H1 (cell line): ENCODE measurements around the gene IFNL1. TPM values are rescaled to one million over a fixed set of nuclear protein-coding genes. Genes with fewer than 3 reads are reported as not detected.

Experiments
- CTCF ChIA-PET: fragments of 300-600 bp; sonication (Branson Sonifier 250); formaldehyde crosslinking; loops from one replicate; lab custom pipeline; 2021; ENCODE audit not compliant: partially characterized antibody; lab: Charles Lee
- POLR2A ChIA-PET: fragments of 300-600 bp; sonication (Branson Sonifier 250); formaldehyde crosslinking; loops from one replicate; lab custom pipeline; 2021; ENCODE audit warnings: inconsistent platforms; ENCODE audit not compliant: partially characterized antibody; lab: Charles Lee
- DNase-seq, 2 experiments: peaks; one replicate each; pipeline versions ENCODE4 v3.0.0 to v3.0.0-alpha.2; 2010 to 2022; ENCODE audit warnings: low spot score in 2 of 2, low read depth in 1 of 2, mixed read lengths in 1 of 2
- FAIRE-seq: peaks from 2 replicates; lab custom pipeline; 2011; peaks lifted over from hg19 to GRCh38; lab: Jason Lieb, UNC
- H2AFZ ChIP-seq: 2 replicates; pipeline ENCODE4 v1.8.1; 2012; ENCODE audit warnings: low read length, inconsistent platforms
- H2AK5ac ChIP-seq: 2 replicates; pipeline ENCODE4 v1.6.1; 2013; ENCODE audit warnings: low read depth, low read length
- H2BK120ac ChIP-seq: replicated peaks from 2 replicates; pipeline ENCODE3; 2013; ENCODE audit warnings: low read depth, low read length, inconsistent platforms
- H2BK12ac ChIP-seq: 2 replicates; pipeline ENCODE4 v1.6.1; 2013; ENCODE audit warnings: low read depth, low read length
- H2BK15ac ChIP-seq: 2 replicates; pipeline ENCODE4 v1.6.1; 2013; ENCODE audit warnings: low read length
- H2BK20ac ChIP-seq: 2 replicates; pipeline ENCODE4 v1.6.1; 2013; ENCODE audit warnings: low read length
- H2BK5ac ChIP-seq: 2 replicates; pipeline ENCODE4 v1.6.1; 2013; ENCODE audit warnings: low read depth, low read length
- H3K14ac ChIP-seq: 2 replicates; pipeline ENCODE4 v1.6.1; 2013; ENCODE audit warnings: inconsistent platforms; ENCODE audit not compliant: insufficient read length
- H3K18ac ChIP-seq: 2 replicates; pipeline ENCODE4 v1.6.1; 2013; ENCODE audit warnings: low read length; ENCODE audit errors: extremely low read depth
- H3K23ac ChIP-seq: 2 replicates; pipeline ENCODE4 v1.6.1; 2013; ENCODE audit warnings: inconsistent platforms; ENCODE audit not compliant: insufficient read length
- H3K23me2 ChIP-seq: 2 replicates; pipeline ENCODE4 v1.6.1; 2013; ENCODE audit warnings: low read depth, low read length
- H3K27ac ChIP-seq: 2 replicates; pipeline ENCODE4 v1.6.1; 2011; ENCODE audit warnings: low read depth, low read length, inconsistent platforms
- H3K27me3 ChIP-seq, 4 experiments: replicated peaks in 1 of 4; 1 replicate in 1 of 4; 2 replicates in 3 of 4; pipeline versions ENCODE4 v1.6.1 to v1.8.1; 2011 to 2013; ENCODE audit warnings: low read length in 3 of 4, mild to moderate bottlenecking in 3 of 4, inconsistent platforms in 2 of 4, mixed read lengths in 2 of 4, moderate library complexity in 1 of 4; ENCODE audit not compliant: control insufficient read depth in 3 of 4, insufficient read depth in 3 of 4; ENCODE audit errors: extremely low read depth in 1 of 4
- H3K36me3 ChIP-seq, 4 experiments: 2 replicates each; pipeline versions ENCODE4 v1.6.1 to v1.8.1; 2011 to 2013; ENCODE audit warnings: mild to moderate bottlenecking in 4 of 4, low read length in 3 of 4, moderate library complexity in 2 of 4, control low read depth in 1 of 4, inconsistent platforms in 1 of 4; ENCODE audit not compliant: insufficient read depth in 4 of 4, control insufficient read depth in 2 of 4
- H3K4ac ChIP-seq: replicated peaks from 2 replicates; pipeline ENCODE3; 2013; ENCODE audit warnings: low read length, low read depth, mixed read lengths, inconsistent platforms; ENCODE audit not compliant: insufficient read length
- H3K4me1 ChIP-seq, 4 experiments: replicated peaks in 1 of 4; 1 replicate in 1 of 4; 2 replicates in 3 of 4; pipeline versions ENCODE4 v1.6.1 to v1.8.1; 2011 to 2013; ENCODE audit warnings: low read length in 3 of 4, inconsistent platforms in 2 of 4, mixed read lengths in 1 of 4; ENCODE audit not compliant: insufficient read depth in 4 of 4, control insufficient read depth in 3 of 4
- H3K4me2 ChIP-seq, 2 experiments: 2 replicates each; pipeline versions ENCODE4 v1.6.1 to v1.8.1; 2011 to 2013; ENCODE audit warnings: low read depth in 2 of 2, low read length in 2 of 2, control low read depth in 1 of 2, inconsistent platforms in 1 of 2, mild to moderate bottlenecking in 1 of 2; ENCODE audit not compliant: insufficient read depth in 1 of 2
- H3K4me3 ChIP-seq, 4 experiments: fragments of 200-600, 300-600 bp in 1 of 4; sonication (generic), shearing (Covaris generic), sonication (Bioruptor Twin) in 1 of 4; 2 replicates each; pipeline versions ENCODE4 v1.5.1 to v1.8.1; 2011 to 2016; ENCODE audit warnings: low read length in 4 of 4, low read depth in 3 of 4, control low read depth in 2 of 4, inconsistent platforms in 2 of 4, mild to moderate bottlenecking in 2 of 4, mixed read lengths in 1 of 4, moderate library complexity in 1 of 4; ENCODE audit not compliant: insufficient read depth in 2 of 4; ENCODE audit errors: extremely low read depth in 1 of 4
- H3K56ac ChIP-seq: replicated peaks from 2 replicates; pipeline ENCODE3; 2013; ENCODE audit warnings: low read depth, mild to moderate bottlenecking, mixed read lengths, low read length, inconsistent platforms; ENCODE audit not compliant: insufficient read length
- H3K79me1 ChIP-seq: 2 replicates; pipeline ENCODE4 v1.6.1; 2013; ENCODE audit warnings: low read depth, low read length, control low read depth
- H3K79me2 ChIP-seq, 2 experiments: 2 replicates each; pipeline versions ENCODE4 v1.6.1 to v1.8.1; 2012 to 2013; ENCODE audit warnings: low read length in 2 of 2, mild to moderate bottlenecking in 2 of 2, inconsistent platforms in 1 of 2; ENCODE audit not compliant: insufficient read depth in 2 of 2, control insufficient read depth in 1 of 2
- H3K9ac ChIP-seq, 4 experiments: replicated peaks in 1 of 4; 1 replicate in 1 of 4; 2 replicates in 3 of 4; pipeline versions ENCODE4 v1.6.1 to v1.8.1; 2011 to 2013; ENCODE audit warnings: low read depth in 3 of 4, low read length in 3 of 4, control low read depth in 2 of 4, mild to moderate bottlenecking in 2 of 4, moderate library complexity in 2 of 4, inconsistent platforms in 1 of 4; ENCODE audit errors: extremely low read depth in 1 of 4
- H3K9me3 ChIP-seq, 2 experiments: 2 replicates each; pipeline versions ENCODE4 v1.6.1 to v1.8.1; 2012 to 2013; ENCODE audit warnings: mild to moderate bottlenecking in 2 of 2, moderate library complexity in 2 of 2, control low read depth in 1 of 2, inconsistent platforms in 1 of 2, low read depth in 1 of 2, low read length in 1 of 2, mixed read lengths in 1 of 2; ENCODE audit not compliant: insufficient read depth in 2 of 2
- H4K20me1 ChIP-seq, 2 experiments: replicated peaks in 1 of 2; 2 replicates each; pipeline versions ENCODE3 to v1.8.1; 2011 to 2013; ENCODE audit warnings: inconsistent platforms in 2 of 2, low read length in 2 of 2, mild to moderate bottlenecking in 1 of 2; ENCODE audit not compliant: insufficient read depth in 2 of 2, control insufficient read depth in 1 of 2
- H4K5ac ChIP-seq: 2 replicates; pipeline ENCODE4 v1.6.1; 2013; ENCODE audit warnings: low read length, low read depth, mixed read lengths, inconsistent platforms; ENCODE audit not compliant: insufficient read length
- H4K8ac ChIP-seq: 2 replicates; pipeline ENCODE4 v1.8.0; 2013; ENCODE audit warnings: mild to moderate bottlenecking, moderate library complexity, low read length, inconsistent platforms; ENCODE audit not compliant: insufficient read depth; ENCODE audit errors: extremely low read depth
- H4K91ac ChIP-seq: replicated peaks from 2 replicates; pipeline ENCODE3; 2013; ENCODE audit warnings: low read length, mixed read lengths, inconsistent platforms; ENCODE audit not compliant: insufficient read length
- CBX8 ChIP-seq: fragments of 300-800, 300-1000 bp; sonication (generic); IDR thresholded peaks from 2 replicates; pipeline ENCODE4 v1.7.1; 2016; ENCODE audit warnings: low read depth, low read length, borderline replicate concordance
- CHD2 ChIP-seq: IDR thresholded peaks from 2 replicates; pipeline ENCODE4 v1.6.1; 2012; ENCODE audit warnings: low read length, improper control_type of control experiment
- SP1 ChIP-seq: IDR thresholded peaks from 2 replicates; pipeline ENCODE4 v1.6.1; 2011; ENCODE audit warnings: low read depth, low read length
- WGBS, 2 experiments: shearing (Covaris generic) in 1 of 2; methylation state at CpG; one replicate each; pipeline versions ENCODE4 v1.1.6 to v1.1.7; 2013 to 2015; ENCODE audit warnings: low lambda C conversion rate in 2 of 2, mixed read lengths in 2 of 2, inconsistent platforms in 1 of 2, low coverage in 1 of 2, missing lambda C conversion rate in 1 of 2; ENCODE audit not compliant: insufficient replicate concordance in 2 of 2, insufficient coverage in 1 of 2, insufficient read length in 1 of 2; ENCODE audit errors: extremely low coverage in 1 of 2, missing lambda C conversion rate in 1 of 2; 5-methylcytosine and 5-hydroxymethylcytosine counted together
- polyA plus RNA-seq, 7 experiments: library from polyadenylated mRNA; depleted of rRNA in 3 of 7; stranded (reverse) in 5 of 7; unstranded in 2 of 7; fragments of >200 nt in 5 of 7; fragments of 200-250 nt in 2 of 7; gene quantifications; 1 replicate in 5 of 7; 2 replicates in 1 of 7; 4 replicates in 1 of 7; pipeline versions ENCODE4 v1.2.1 to v1.2.3, GENCODE V29; 2011 to 2013; ENCODE audit warnings: missing spikeins in 2 of 7, mixed read lengths in 2 of 7
- total RNA-seq: library from RNA; stranded (reverse); fragmentation: NEBNext Ultra II Directional; extraction: Animal tissue kit (Norgen Biotek cat#: 25700); gene quantifications from 2 replicates; pipeline ENCODE4 v1.2.1, GENCODE V29; 2021

IFNL1 gene
- total and polyA plus RNA-seq, 2 of the 8 experiments (the other 6 are each of a cell fraction or from before 2014, with no cell fraction given), result not detected

GRCh38 chr19:39325778-39326665, 29.8 kb downstream of the IFNL1 start:
- no peak overlapping the region for H3K56ac ChIP-seq
- no peaks in the 10 kb centered on the region for H3K79me1 ChIP-seq
- H3K23me2 ChIP-seq, result peaks cover 2% of the 10 kb centered on the region; the same call in 1 of the 2 replicates
- H4K5ac ChIP-seq, result no peak overlapping the region
- no peak overlapping the region for H2BK12ac ChIP-seq
- FAIRE-seq (peak; percentile 72), DNase-seq (no peak)
- no peak overlapping the region for H4K8ac ChIP-seq
- no peaks in the 10 kb centered on the region for H3K36me3 ChIP-seq
- no peak overlapping the region for H2BK20ac ChIP-seq
- H3K4me1 ChIP-seq, result peaks cover 0 to 6% (median 3%) of the 10 kb centered on the region in 4 experiments; a peak in 5 of 7 replicates
- no peak overlapping the region for H3K18ac ChIP-seq
- H2BK120ac ChIP-seq, result no peak overlapping the region
- H4K91ac ChIP-seq, result no peak overlapping the region
- peak overlapping the region; percentile 67; the same call in 1 of the 2 replicates for H2AFZ ChIP-seq
- WGBS, 2 experiments, result 82% methylated on average over 16 of the region's 16 CpGs; no CpG with 5 or more reads in 1 of the 2 experiments
- no peak overlapping the region for H3K4ac ChIP-seq
- TF ChIP-seq CBX8, result no peak
- TF ChIP-seq SP1, result peak; percentile 94
- TF ChIP-seq CHD2, result peak; percentile 78
- no peak overlapping the region for H2AK5ac ChIP-seq
- H2BK15ac ChIP-seq, result no peak overlapping the region
- H3K14ac ChIP-seq, result no peak overlapping the region
- H3K9ac ChIP-seq, result no peak overlapping the region
- H3K9me3 ChIP-seq, result no peaks in the 10 kb centered on the region
- H3K4me3 ChIP-seq, result no peak overlapping the region
- no peak overlapping the region for H3K23ac ChIP-seq
- H2BK5ac ChIP-seq, result no peak overlapping the region
- H3K79me2 ChIP-seq, result no peaks in the 10 kb centered on the region
- H3K27ac ChIP-seq, result no peak overlapping the region
- peaks cover 0 to 6% (median 0%) of the 10 kb centered on the region in 4 experiments; a peak in 2 of 7 replicates for H3K27me3 ChIP-seq
- H3K4me2 ChIP-seq, result no peak overlapping the region
- ChIA-PET POLR2A (interaction anchor here (0.6 to 1.5 kb wide), 4 partner anchors 63 to 158 kb away, joined by 3 to 4 read pairs (median 4); partner anchors contain the start of gene RPS16), CTCF (interaction anchor here (0.9 to 11.7 kb wide), 11 partner anchors 11 to 216 kb away, joined by 3 to 85 read pairs (median 5); partner anchors contain the start of genes IFNL3, SAMD4B and SYCN)
- H4K20me1 ChIP-seq, result no peaks in the 10 kb centered on the region
